Ishikawa (cell line): ENCODE results near the gene FAF2.

Experiments
- CEBPB ChIP-seq: IDR thresholded peaks from 2 replicates; pipeline ENCODE4 v1.6.1; 2012
- CREB1 ChIP-seq: IDR thresholded peaks from 2 replicates; pipeline ENCODE4 v1.6.1; 2012; ENCODE audit warnings: low read depth
- EGR1 ChIP-seq: IDR thresholded peaks from 2 replicates; pipeline ENCODE4 v1.6.1; 2012
- EP300 ChIP-seq: IDR thresholded peaks from 2 replicates; pipeline ENCODE4 v1.6.1; 2012; ENCODE audit warnings: borderline replicate concordance
- FOXM1 ChIP-seq: IDR thresholded peaks from 2 replicates; pipeline ENCODE4 v1.6.1; 2012; ENCODE audit warnings: low read depth, borderline replicate concordance
- NFIC ChIP-seq: IDR thresholded peaks from 2 replicates; pipeline ENCODE4 v1.6.1; 2012
- REST ChIP-seq: IDR thresholded peaks from 2 replicates; pipeline ENCODE4 v1.6.1; 2012; ENCODE audit warnings: low read depth, mild to moderate bottlenecking
- TAF1 ChIP-seq: IDR thresholded peaks from 2 replicates; pipeline ENCODE4 v1.6.1; 2012; ENCODE audit warnings: low read depth, mild to moderate bottlenecking
- TEAD4 ChIP-seq: IDR thresholded peaks from 2 replicates; pipeline ENCODE4 v1.6.1; 2012
- USF1 ChIP-seq: IDR thresholded peaks from 2 replicates; pipeline ENCODE4 v1.6.1; 2012
- YY1 ChIP-seq: IDR thresholded peaks from 2 replicates; pipeline ENCODE4 v1.6.1; 2012; ENCODE audit warnings: low read depth

GRCh38 chr5:176447591-176447977 lies 601 bp upstream of the FAF2 start:
- TF ChIP-seq YY1 (peak; percentile 57), CEBPB (no peak), TEAD4 (no peak), TAF1 (no peak), REST (no peak), CREB1 (no peak), EP300 (no peak), EGR1 (no peak), NFIC (no peak), FOXM1 (no peak), USF1 (no peak)
